Colonic mucosa (tissue), 4 donors: Measurements from ENCODE around the gene ERO1A. TPM values are rescaled to one million over a fixed set of nuclear protein-coding genes. Genes with fewer than 3 reads are reported as not detected.

Experiments used
- DNase-seq: peaks from one replicate; pipeline ENCODE4 v3.0.0-alpha.2; 2020
- H3K27ac ChIP-seq: fragments of 200-600 bp; one replicate; pipeline ENCODE4 v1.8.0; 2021
- H3K27me3 ChIP-seq: fragments of 200-600 bp; one replicate; pipeline ENCODE4 v1.8.0; 2021
- H3K36me3 ChIP-seq: fragments of 200-600 bp; one replicate; pipeline ENCODE4 v1.8.0; 2021
- H3K4me1 ChIP-seq: fragments of 200-600 bp; one replicate; pipeline ENCODE4 v1.8.0; 2021; ENCODE audit warnings: mild to moderate bottlenecking
- H3K4me3 ChIP-seq: fragments of 200-600 bp; one replicate; pipeline ENCODE4 v1.8.0; 2021
- H3K9ac ChIP-seq, 2 donors: one replicate each; pipeline ENCODE4 v1.7.0; 2013; ENCODE audit warnings: control low read depth in 2 of 2, low read depth in 2 of 2, low read length in 2 of 2
- H3K9me3 ChIP-seq: fragments of 200-600 bp; one replicate; pipeline ENCODE4 v1.8.0; 2021
- CTCF ChIP-seq: fragments of 200-600 bp; IDR thresholded peaks from one replicate; pipeline ENCODE4 v1.8.0; 2022; ENCODE audit warnings: antibody characterized with exemption, mild to moderate bottlenecking
- intact Hi-C: fragments of 100-400 bp; cut with DNase I; formaldehyde crosslinking; loops from one replicate; pipeline ENCODE4 v1.14.1; 2022
- total RNA-seq, 2 donors: library from RNA; stranded (reverse); fragmentation: NEBNext Ultra II Directional in 1 of 2; extraction: Animal tissue kit (Norgen Biotek cat#: 25700) in 1 of 2; gene quantifications; one replicate each; pipeline ENCODE4 v1.2.1, GENCODE V29; 2021
- donor health status: healthy.
- donor health status: DM: no; HTN: no; CAD: no.
- donor health status: DM: no; HTN: no; CAD: no.

The ERO1A gene
- total RNA-seq: 100 to 1,000 TPM in 1 of 2 donors, 10 to 100 TPM in 1; 83.6 to 242 TPM

- Histone ChIP-seq H3K9ac (peak within 1 kb of the TSS; percentile 94 to 100), H3K4me3 (peak within 1 kb of the TSS; percentile 92), H3K9me3 (no peaks in the 10 kb centered on the region), H3K4me1 (no peaks in the 10 kb centered on the region), H3K27me3 (no peaks in the 10 kb centered on the region), H3K36me3 (no peaks in the 10 kb centered on the region), H3K27ac (peak within 1 kb of the TSS; percentile 99)
- no peak for TF ChIP-seq CTCF
- DNase-seq: peak; percentile 83
- intact Hi-C loops: loop anchor here (10.0 kb wide), 1 partner anchor 141 kb away; the partner anchor contains the start of genes GPR137C and TXNDC16
Measured at GRCh38 chr14:52695481-52696091, at the start of gene ERO1A. TSS of gene ERO1A (minus strand) at chr14:52695558. CDS start at chr14:52695481, 77 bp downstream.

- Histone ChIP-seq H3K27ac (peak overlapping the region; percentile 63), H3K27me3 (no peaks in the 10 kb centered on the region), H3K4me3 (no peak overlapping the region), H3K9me3 (no peaks in the 10 kb centered on the region), H3K9ac (no peak overlapping the region), H3K36me3 (no peaks in the 10 kb centered on the region), H3K4me1 (no peaks in the 10 kb centered on the region)
- intact Hi-C loops: no loop called here
- DNase-seq: no peak
- TF ChIP-seq CTCF: no peak
Measured at GRCh38 chr14:52741865-52742264, 46.5 kb upstream of the ERO1A start.

- Histone ChIP-seq H3K27me3 (no peaks in the 10 kb centered on the region), H3K4me1 (no peaks in the 10 kb centered on the region), H3K9me3 (no peaks in the 10 kb centered on the region), H3K4me3 (no peak overlapping the region), H3K27ac (no peak overlapping the region), H3K9ac (no peak overlapping the region), H3K36me3 (no peaks in the 10 kb centered on the region)
- no peak for TF ChIP-seq CTCF
- DNase-seq: no peak
- intact Hi-C loops: no loop called here
Measured at GRCh38 chr14:52740751-52741150, 45.4 kb upstream of the ERO1A start.

GRCh38 chr14:52738409-52738808, 43.1 kb upstream of the ERO1A start:
- no peak for DNase-seq
- intact Hi-C loops: loop anchor here (10.0 kb wide), 1 partner anchor 46 kb away; no protein-coding TSS in a partner anchor
- no peak overlapping the region for H3K9ac ChIP-seq
- no peaks in the 10 kb centered on the region for H3K36me3 ChIP-seq
- no peaks in the 10 kb centered on the region for H3K27me3 ChIP-seq
- TF ChIP-seq CTCF: no peak
- no peaks in the 10 kb centered on the region for H3K9me3 ChIP-seq
- no peak overlapping the region for H3K27ac ChIP-seq
- H3K4me3 ChIP-seq: no peak overlapping the region
- H3K4me1 ChIP-seq: no peaks in the 10 kb centered on the region

GRCh38 chr14:52735921-52736489, 40.6 kb upstream of the ERO1A start:
- no peak for TF ChIP-seq CTCF
- intact Hi-C loops: loop anchor here (10.0 kb wide), 1 partner anchor 49 kb away; no protein-coding TSS in a partner anchor
- DNase-seq: no peak

More at GRCh38 chr14:52735921-52736489, 40.6 kb upstream of the ERO1A start:
- H3K9ac ChIP-seq: no peak overlapping the region
- H3K27me3 ChIP-seq: no peaks in the 10 kb centered on the region
- no peaks in the 10 kb centered on the region for H3K4me1 ChIP-seq
- no peaks in the 10 kb centered on the region for H3K36me3 ChIP-seq
- H3K27ac ChIP-seq: no peak overlapping the region
- H3K4me3 ChIP-seq: no peak overlapping the region
- no peaks in the 10 kb centered on the region for H3K9me3 ChIP-seq
